H1 (cell line): ENCODE results near the gene CMSS1. TPM values are rescaled to one million over a fixed set of nuclear protein-coding genes. Genes with fewer than 3 reads are reported as not detected.

Experiments used
- BACH1 ChIP-seq: IDR thresholded peaks from 2 replicates; pipeline ENCODE4 v1.6.1; 2012; ENCODE audit warnings: low read length, improper control_type of control experiment
- CBX5 ChIP-seq: fragments of 300-800, 300-1000 bp; sonication (generic); IDR thresholded peaks from 2 replicates; pipeline ENCODE4 v1.7.1; 2016; ENCODE audit warnings: antibody characterized with exemption, low read length, low read depth
- EP300 ChIP-seq, 2 experiments: IDR thresholded peaks; 1 replicate in 1 of 2; 2 replicates in 1 of 2; pipeline ENCODE4 v1.6.1; 2011 to 2012; ENCODE audit warnings: low read depth in 2 of 2, low read length in 2 of 2, mild to moderate bottlenecking in 2 of 2, borderline replicate concordance in 1 of 2, inconsistent platforms in 1 of 2, moderate library complexity in 1 of 2
- MAX ChIP-seq: IDR thresholded peaks from 2 replicates; pipeline ENCODE4 v1.6.1; 2012; ENCODE audit warnings: inconsistent platforms
- SRF ChIP-seq: IDR thresholded peaks from 2 replicates; pipeline ENCODE4 v1.6.1; 2011; ENCODE audit warnings: mild to moderate bottlenecking, low read depth, low read length, moderate library complexity
- TAF7 ChIP-seq: optimal IDR thresholded peaks from 2 replicates; pipeline ENCODE3; 2011; ENCODE audit warnings: low read depth, mild to moderate bottlenecking, inconsistent platforms, low read length, moderate library complexity, borderline replicate concordance
- polyA plus RNA-seq, 7 experiments: library from polyadenylated mRNA; depleted of rRNA in 3 of 7; stranded (reverse) in 5 of 7; unstranded in 2 of 7; fragments of >200 nt in 5 of 7; fragments of 200-250 nt in 2 of 7; gene quantifications; 1 replicate in 5 of 7; 2 replicates in 1 of 7; 4 replicates in 1 of 7; pipeline versions ENCODE4 v1.2.1 to v1.2.3, GENCODE V29; 2011 to 2013; ENCODE audit warnings: missing spikeins in 2 of 7, mixed read lengths in 2 of 7
- total RNA-seq: library from RNA; stranded (reverse); fragmentation: NEBNext Ultra II Directional; extraction: Animal tissue kit (Norgen Biotek cat#: 25700); gene quantifications from 2 replicates; pipeline ENCODE4 v1.2.1, GENCODE V29; 2021

Gene CMSS1
- total and polyA plus RNA-seq, 2 of the 8 experiments (the other 6 are each of a cell fraction or from before 2014, with no cell fraction given) = 15.2 to 75.1 TPM

GRCh38 chr3:100039075-100039474, 221.4 kb downstream of the CMSS1 start (continued):
- TF ChIP-seq TAF7 (no peak), SRF (no peak), CBX5 (no peak), EP300 (IDR thresholded peaks at IDR 0.05; ENCODE audit: borderline replicate concordance in 1 of 2, low read depth in 2 of 2, low read length in 2 of 2) (no peak), MAX (no peak), BACH1 (no peak)
